GM18505 (cell line): ENCODE measurements around the gene MFAP3.

Experiments used
- ATAC-seq: cut with Tn5 transposase; IDR thresholded peaks from one replicate; pipeline ENCODE4 v1.9.1; 2021; ENCODE audit not compliant: unreplicated experiment
- POLR2A ChIP-seq: IDR thresholded peaks from 4 replicates; pipeline ENCODE4 v1.6.1; 2011; ENCODE audit warnings: borderline replicate concordance; ENCODE audit not compliant: insufficient read depth, insufficient read length; ENCODE audit errors: extremely low read depth

The MFAP3 gene

GRCh38 chr5:154088801-154089200 is 50.0 kb downstream of the MFAP3 start:
- no peak for ATAC-seq
- TF ChIP-seq POLR2A, result no peak

- no peak for TF ChIP-seq POLR2A
- no peak for ATAC-seq
These were observed 51.9 kb downstream of the MFAP3 start for GRCh38 chr5:154090656-154091055.

- ATAC-seq, result no peak
- no peak for TF ChIP-seq POLR2A
These were observed 53.8 kb downstream of the MFAP3 start for GRCh38 chr5:154092356-154093141.

GRCh38 chr5:154093142-154093532 is 54.4 kb downstream of the MFAP3 start:
- ATAC-seq, result no peak
- TF ChIP-seq POLR2A, result no peak

GRCh38 chr5:154095904-154096303 is 57.1 kb downstream of the MFAP3 start:
- no peak for TF ChIP-seq POLR2A
- ATAC-seq, result no peak

- no peak for ATAC-seq
These were observed 58.3 kb downstream of the MFAP3 start for GRCh38 chr5:154097031-154097430.

GRCh38 chr5:154098465-154098864 is 59.7 kb downstream of the MFAP3 start:
- ATAC-seq, result no peak

More at GRCh38 chr5:154097031-154097430, 58.3 kb downstream of the MFAP3 start:
- TF ChIP-seq POLR2A, result no peak

GRCh38 chr5:154101184-154101583 is 62.4 kb downstream of the MFAP3 start:
- TF ChIP-seq POLR2A, result no peak
- no peak for ATAC-seq

More at GRCh38 chr5:154098465-154098864, 59.7 kb downstream of the MFAP3 start:
- TF ChIP-seq POLR2A, result no peak

- ATAC-seq, result no peak
- no peak for TF ChIP-seq POLR2A
These were observed 64.5 kb downstream of the MFAP3 start for GRCh38 chr5:154103233-154103632.
